G401 (cell line): ENCODE data around the gene CCR5. TPM values are rescaled to one million over a fixed set of nuclear protein-coding genes. Genes with fewer than 3 reads are reported as not detected.
A peak's percentile ranks its signal among the peaks of the same experiment; 100 is the strongest.

ENCODE experiments used
- DNase-seq: peaks from one replicate; pipeline ENCODE4 v3.0.0-alpha.2; 2015; ENCODE audit warnings: low spot score
- in situ Hi-C: cut with HindIII; loops from 2 replicates; pipeline ENCODE4 v1.10.0; 2016; ENCODE audit warnings: low sequenced_read_pairs, mixed read lengths
- total RNA-seq: library from RNA; depleted of rRNA; stranded (reverse); fragments of >200 nt; shearing (Covaris generic); gene quantifications from 2 replicates; pipeline ENCODE4 v1.2.3, GENCODE V29; 2014

The CCR5 gene
- total RNA-seq, 1 experiment from 2014 or later: 0.20 TPM

DNA sequence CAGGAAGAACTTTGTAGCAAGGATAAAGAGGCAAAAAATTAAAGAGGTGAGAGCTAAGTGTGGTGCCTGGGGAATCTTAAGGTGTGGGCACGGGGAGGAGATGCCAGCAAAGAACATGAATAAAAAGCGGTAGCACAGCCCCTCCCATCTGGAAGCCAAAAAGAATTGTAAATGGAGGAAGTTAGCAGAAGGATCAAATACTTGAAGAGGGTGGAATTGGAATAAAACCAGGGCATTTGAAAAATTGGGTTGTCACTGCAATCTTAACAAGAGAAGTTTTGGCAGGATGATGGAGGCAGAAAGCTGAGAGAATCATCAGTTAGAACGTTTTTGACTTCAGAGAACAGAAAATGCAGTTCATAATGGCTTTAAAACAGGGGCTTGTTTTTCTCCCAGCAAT, 14.5 kb upstream of the CCR5 start:
- DNase-seq: no peak
- in situ Hi-C loops: no loop called here

DNA sequence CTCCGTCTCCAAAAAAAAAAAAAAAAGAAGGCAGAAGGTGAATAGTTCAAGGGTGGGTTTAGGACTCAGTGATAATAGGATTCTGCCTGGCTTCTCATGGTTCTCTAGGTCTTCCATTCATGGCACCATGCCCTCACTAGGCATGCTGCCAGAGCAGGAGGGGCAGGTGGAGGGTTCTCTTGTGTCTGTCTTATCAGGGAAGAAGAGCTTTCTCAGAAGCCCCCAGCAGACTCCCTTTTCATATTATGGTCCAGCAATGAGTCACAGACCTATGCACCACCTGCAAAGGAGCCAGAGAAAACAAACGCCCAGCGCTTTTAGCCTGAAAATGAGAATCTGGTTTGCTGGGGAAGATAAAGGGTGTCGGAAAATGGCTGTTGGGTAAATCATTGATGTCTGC, 13.8 kb upstream of the CCR5 start:
- in situ Hi-C loops: no loop called here

DNA sequence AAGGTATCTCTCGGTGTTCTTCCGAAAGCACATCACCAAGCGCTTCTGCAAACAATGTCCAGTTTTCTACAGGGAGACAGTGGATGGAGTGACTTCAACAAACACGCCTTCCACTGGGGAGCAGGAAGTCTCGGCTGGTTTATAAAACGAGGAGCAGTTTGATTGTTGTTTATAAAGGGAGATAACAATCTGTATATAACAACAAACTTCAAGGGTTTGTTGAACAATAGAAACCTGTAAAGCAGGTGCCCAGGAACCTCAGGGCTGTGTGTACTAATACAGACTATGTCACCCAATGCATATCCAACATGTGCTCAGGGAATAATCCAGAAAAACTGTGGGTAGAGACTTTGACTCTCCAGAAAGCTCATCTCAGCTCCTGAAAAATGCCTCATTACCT, 12.3 kb upstream of the CCR5 start:
- in situ Hi-C loops: no loop called here
- DNase-seq: no peak

More for the DNA sequence above, 13.8 kb upstream of the CCR5 start:
- DNase-seq: no peak

DNA sequence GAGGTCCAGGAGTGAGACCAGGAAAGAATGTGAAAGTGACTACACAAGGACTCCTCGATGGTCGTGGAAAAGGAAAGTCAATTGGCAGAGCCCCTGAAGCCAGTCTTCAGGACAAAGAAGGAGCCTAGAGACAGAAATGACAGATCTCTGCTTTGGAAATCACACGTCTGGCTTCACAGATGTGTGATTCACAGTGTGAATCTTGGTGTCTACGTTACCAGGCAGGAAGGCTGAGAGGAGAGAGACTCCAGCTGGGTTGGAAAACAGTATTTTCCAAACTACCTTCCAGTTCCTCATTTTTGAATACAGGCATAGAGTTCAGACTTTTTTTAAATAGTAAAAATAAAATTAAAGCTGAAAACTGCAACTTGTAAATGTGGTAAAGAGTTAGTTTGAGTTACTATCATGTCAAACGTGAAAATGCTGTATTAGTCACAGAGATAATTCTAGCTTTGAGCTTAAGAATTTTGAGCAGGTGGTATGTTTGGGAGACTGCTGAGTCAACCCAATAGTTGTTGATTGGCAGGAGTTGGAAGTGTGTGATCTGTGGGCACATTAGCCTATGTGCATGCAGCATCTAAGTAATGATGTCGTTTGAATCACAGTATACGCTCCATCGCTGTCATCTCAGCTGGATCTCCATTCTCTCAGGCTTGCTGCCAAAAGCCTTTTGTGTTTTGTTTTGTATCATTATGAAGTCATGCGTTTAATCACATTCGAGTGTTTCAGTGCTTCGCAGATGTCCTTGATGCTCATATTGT, 10.8 kb upstream of the CCR5 start:
- peak; percentile 12 for DNase-seq
- in situ Hi-C loops: no loop called here

DNA sequence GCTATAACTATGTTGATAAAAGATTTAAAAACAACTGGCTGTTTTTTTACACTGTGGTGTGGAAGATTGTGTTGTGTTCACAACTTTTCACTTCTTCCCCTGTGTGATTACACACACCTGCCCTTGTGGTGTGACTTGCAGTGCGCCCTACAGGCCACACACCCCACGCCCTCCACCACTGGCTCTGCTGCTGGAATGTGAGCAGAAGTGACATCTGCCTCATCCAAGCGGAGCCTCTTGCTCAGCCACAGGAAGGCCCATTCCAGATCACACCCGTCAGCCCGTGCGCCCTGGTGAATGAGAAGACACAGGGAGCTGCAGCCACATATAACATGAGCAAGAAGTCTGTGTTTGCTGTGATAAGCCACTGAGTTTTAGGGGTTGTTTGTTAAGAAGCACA, 9.8 kb upstream of the CCR5 start:
- in situ Hi-C loops: no loop called here
- no peak for DNase-seq

DNA sequence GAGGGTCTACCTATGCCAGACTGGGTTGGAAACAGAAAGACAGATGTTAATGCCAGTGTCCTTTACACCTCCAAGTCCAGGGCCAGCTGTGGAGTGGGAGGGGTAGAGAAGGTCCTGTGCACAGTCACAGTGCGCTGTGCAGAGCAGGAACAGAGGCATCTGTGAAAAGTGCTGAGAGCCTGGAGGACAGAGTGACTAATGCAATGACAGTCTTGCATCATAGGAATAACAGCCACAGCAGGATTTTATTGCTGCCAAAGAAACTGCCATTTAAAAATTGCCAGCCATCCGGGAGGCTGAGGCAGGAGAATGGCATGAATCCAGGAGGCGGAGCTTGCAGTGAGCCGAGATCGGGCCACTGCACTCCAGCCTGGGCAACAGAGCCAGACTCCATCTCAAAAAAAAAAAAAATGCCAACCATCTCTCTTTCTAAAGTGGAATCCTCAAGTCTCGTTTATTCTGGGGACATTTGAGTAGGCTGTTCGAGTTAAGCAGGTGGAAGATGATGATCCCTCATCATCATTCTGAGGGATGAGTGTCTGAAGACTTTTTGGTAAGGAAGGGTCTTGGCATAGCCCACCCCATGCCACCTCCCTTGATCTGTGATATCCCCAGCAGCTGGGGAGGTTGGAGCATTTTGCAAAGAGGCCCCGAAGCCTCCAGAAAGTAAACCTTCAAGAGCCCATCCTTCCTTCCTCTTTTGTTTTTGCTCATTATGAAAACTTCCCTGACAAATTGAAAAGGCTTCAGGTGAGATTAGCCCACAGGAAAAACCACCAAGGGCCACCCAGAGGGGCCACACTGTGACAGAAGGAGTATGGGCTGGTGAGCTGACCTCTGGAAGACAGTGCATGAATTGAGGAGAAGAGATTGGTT, 9.1 kb upstream of the CCR5 start:
- no peak for DNase-seq
- in situ Hi-C loops: no loop called here

DNA sequence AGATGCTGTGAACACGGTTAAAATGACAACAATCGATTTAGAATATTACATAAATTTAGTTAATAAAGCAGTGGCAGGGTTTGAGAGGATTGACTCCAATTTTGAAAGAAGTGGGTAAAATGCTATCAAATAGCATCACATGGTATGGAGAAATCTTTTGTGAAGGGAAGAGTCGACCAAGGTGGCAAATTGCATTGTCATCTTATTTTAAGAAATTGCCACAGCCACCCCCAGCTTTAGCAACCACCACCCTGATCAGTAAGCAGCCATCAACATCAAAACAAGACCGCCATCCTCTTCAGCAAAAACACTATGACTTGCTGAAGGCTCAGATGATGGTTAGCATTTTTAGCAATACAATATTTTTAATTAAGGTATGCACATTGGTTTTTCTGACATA, 5.7 kb upstream of the CCR5 start:
- in situ Hi-C loops: no loop called here
- DNase-seq: no peak

DNA sequence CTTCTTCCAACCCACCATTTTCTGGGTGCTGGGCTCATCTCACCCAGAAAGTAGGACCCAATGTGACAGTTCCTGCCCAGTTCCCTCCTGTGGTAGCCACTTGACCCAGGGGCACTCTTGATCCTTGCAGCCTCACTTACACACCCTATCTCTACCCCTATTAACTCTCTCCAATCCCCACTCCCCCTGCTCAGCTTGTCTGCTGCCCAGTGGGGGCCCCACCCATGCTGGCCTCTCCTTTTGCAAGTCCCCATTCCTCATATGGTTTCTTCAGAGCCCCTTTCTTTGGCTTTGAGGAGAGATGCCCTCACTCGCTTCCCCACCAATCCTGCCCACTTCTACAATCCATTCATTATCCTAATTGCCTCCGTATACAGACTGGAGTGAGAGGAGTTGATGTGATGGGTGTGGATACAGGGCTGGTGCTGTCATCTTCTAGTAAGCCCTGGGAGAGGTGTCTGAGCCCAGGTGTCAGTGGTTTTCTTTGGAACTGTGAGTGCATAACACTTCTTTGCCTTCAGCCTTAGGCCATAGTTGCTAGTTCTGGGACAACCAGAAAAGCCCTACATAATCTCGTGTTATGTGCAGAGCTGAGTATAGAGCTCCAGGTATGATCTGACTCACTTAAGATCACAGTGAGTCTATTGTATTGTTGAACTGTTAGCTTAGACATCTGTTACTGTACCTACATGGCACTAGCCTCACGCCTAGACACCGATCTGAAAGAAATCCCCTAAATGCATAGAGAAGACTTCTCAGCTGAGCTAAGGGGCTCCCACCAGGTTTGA, 4.8 kb upstream of the CCR5 start:
- DNase-seq: no peak
- in situ Hi-C loops: no loop called here

DNA sequence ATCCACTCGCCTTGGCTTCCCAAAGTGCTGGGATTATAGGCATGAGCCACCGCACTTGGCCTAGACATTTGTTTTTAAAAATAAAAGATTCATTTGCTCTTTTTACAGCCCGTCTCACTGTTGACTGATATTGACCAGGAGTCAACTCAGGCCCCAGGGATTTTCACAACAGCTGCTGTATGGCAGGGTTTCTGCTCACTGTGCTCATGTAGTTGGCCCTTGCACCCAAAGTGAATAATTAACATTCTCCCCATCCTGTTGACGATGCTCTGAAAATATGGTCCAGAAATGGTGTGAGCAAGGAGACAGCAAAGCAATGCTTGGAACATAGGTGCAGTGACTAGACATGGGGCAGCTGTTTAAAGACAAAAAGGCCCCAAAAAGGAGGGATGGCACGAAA, 2.9 kb upstream of the CCR5 start:
- in situ Hi-C loops: no loop called here
- no peak for DNase-seq

DNA sequence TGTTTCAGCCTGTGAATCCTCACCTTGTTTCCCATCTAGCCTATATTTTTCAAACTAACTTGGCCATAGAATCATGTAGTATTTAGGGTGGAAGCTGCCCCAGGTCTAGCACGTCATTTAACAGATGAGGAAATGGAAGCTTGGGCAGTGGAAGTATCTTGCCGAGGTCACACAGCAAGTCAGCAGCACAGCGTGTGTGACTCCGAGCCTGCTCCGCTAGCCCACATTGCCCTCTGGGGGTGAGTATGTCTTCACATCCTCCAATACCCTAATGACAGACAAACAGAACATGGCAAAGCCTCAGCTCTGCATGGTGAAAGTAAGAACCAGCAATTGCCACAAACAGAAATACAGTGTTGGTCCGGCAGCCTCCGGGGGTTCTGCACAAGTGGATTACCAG, 2.2 kb upstream of the CCR5 start:
- no peak for DNase-seq
- in situ Hi-C loops: no loop called here

DNA sequence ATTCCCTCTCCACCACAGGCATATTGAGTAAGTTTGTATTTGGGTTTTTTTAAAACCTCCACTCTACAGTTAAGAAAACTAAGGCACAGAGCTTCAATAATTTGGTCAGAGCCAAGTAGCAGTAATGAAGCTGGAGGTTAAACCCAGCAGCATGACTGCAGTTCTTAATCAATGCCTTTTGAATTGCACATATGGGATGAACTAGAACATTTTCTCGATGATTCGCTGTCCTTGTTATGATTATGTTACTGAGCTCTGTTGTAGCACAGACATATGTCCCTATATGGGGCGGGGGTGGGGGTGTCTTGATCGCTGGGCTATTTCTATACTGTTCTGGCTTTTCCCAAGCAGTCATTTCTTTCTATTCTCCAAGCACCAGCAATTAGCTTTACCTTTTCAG, 1.6 kb upstream of the CCR5 start:
- DNase-seq: no peak
- in situ Hi-C loops: no loop called here

DNA sequence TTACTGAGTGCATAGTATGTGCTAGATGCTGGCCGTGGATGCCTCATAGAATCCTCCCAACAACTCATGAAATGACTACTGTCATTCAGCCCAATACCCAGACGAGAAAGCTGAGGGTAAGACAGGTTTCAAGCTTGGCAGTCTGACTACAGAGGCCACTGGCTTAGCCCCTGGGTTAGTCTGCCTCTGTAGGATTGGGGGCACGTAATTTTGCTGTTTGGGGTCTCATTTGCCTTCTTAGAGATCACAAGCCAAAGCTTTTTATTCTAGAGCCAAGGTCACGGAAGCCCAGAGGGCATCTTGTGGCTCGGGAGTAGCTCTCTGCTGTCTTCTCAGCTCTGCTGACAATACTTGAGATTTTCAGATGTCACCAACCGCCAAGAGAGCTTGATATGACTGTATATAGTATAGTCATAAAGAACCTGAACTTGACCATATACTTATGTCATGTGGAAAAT, 1.0 kb upstream of the CCR5 start:
- DNase-seq: no peak
- in situ Hi-C loops: no loop called here

DNA sequence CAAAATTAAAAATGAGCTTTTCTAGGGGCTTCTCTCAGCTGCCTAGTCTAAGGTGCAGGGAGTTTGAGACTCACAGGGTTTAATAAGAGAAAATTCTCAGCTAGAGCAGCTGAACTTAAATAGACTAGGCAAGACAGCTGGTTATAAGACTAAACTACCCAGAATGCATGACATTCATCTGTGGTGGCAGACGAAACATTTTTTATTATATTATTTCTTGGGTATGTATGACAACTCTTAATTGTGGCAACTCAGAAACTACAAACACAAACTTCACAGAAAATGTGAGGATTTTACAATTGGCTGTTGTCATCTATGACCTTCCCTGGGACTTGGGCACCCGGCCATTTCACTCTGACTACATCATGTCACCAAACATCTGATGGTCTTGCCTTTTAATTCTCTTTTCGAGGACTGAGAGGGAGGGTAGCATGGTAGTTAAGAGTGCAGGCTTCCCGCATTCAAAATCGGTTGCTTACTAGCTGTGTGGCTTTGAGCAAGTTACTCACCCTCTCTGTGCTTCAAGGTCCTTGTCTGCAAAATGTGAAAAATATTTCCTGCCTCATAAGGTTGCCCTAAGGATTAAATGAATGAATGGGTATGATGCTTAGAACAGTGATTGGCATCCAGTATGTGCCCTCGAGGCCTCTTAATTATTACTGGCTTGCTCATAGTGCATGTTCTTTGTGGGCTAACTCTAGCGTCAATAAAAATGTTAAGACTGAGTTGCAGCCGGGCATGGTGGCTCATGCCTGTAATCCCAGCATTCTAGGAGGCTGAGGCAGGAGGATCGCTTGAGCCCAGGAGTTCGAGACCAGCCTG, 984 bp downstream of the CCR5 start:
- in situ Hi-C loops: no loop called here
- DNase-seq: no peak

DNA sequence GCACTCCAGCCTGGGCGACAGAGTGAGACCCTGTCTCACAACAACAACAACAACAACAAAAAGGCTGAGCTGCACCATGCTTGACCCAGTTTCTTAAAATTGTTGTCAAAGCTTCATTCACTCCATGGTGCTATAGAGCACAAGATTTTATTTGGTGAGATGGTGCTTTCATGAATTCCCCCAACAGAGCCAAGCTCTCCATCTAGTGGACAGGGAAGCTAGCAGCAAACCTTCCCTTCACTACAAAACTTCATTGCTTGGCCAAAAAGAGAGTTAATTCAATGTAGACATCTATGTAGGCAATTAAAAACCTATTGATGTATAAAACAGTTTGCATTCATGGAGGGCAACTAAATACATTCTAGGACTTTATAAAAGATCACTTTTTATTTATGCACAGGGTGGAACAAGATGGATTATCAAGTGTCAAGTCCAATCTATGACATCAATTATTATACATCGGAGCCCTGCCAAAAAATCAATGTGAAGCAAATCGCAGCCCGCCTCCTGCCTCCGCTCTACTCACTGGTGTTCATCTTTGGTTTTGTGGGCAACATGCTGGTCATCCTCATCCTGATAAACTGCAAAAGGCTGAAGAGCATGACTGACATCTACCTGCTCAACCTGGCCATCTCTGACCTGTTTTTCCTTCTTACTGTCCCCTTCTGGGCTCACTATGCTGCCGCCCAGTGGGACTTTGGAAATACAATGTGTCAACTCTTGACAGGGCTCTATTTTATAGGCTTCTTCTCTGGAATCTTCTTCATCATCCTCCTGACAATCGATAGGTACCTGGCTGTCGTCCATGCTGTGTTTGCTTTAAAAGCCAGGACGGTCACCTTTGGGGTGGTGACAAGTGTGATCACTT, 2.0 kb downstream of the CCR5 start:
- DNase-seq: peak; percentile 18
- in situ Hi-C loops: no loop called here

DNA sequence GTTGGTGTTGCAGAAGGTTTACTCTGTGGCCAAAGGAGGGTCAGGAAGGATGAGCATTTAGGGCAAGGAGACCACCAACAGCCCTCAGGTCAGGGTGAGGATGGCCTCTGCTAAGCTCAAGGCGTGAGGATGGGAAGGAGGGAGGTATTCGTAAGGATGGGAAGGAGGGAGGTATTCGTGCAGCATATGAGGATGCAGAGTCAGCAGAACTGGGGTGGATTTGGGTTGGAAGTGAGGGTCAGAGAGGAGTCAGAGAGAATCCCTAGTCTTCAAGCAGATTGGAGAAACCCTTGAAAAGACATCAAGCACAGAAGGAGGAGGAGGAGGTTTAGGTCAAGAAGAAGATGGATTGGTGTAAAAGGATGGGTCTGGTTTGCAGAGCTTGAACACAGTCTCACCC, 4.0 kb downstream of the CCR5 start:
- in situ Hi-C loops: no loop called here

DNA sequence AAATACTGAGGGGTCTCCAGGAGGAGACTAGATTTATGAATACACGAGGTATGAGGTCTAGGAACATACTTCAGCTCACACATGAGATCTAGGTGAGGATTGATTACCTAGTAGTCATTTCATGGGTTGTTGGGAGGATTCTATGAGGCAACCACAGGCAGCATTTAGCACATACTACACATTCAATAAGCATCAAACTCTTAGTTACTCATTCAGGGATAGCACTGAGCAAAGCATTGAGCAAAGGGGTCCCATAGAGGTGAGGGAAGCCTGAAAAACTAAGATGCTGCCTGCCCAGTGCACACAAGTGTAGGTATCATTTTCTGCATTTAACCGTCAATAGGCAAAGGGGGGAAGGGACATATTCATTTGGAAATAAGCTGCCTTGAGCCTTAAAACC, 4.5 kb downstream of the CCR5 start:
- no peak for DNase-seq
- in situ Hi-C loops: no loop called here

More for the DNA sequence above, 4.0 kb downstream of the CCR5 start:
- no peak for DNase-seq

DNA sequence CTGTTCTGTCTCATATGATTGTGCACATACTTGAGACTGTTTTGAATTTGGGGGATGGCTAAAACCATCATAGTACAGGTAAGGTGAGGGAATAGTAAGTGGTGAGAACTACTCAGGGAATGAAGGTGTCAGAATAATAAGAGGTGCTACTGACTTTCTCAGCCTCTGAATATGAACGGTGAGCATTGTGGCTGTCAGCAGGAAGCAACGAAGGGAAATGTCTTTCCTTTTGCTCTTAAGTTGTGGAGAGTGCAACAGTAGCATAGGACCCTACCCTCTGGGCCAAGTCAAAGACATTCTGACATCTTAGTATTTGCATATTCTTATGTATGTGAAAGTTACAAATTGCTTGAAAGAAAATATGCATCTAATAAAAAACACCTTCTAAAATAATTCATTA, 5.1 kb downstream of the CCR5 start:
- in situ Hi-C loops: no loop called here
- DNase-seq: no peak

DNA sequence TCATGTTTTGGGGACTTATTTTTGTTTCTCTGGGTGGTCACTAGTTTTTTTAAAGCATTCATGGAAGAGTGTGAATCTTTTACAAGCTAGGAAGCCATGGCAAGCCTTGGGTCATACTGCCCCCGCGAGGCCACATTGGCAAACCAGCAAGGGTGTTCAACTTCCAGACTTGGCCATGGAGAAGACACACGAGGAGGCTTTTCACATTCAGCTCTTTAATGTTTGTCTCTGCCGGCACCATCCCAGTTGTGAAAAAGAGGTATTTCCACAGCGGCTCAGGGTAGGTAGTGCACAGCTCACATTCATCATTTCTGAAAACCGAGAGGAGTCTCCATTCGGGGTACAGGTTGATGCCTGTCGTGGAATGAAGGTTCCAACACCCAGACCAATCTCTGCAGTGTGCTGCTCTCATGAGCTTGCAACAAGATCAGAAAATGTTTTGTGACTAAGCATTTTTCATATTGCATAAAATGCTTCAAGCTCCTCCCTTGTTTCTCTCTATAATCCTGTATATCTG, 7.7 kb downstream of the CCR5 start:
- DNase-seq: peak; percentile 57
- in situ Hi-C loops: no loop called here
